H4 (cell line): ENCODE results near the gene ANKZF1. TPM values are rescaled to one million over a fixed set of nuclear protein-coding genes. Genes with fewer than 3 reads are reported as not detected.
A peak's percentile ranks its signal among the peaks of the same experiment; 100 is the strongest.

ENCODE experiments used
- DNase-seq: peaks from one replicate; pipeline ENCODE4 v3.0.0-alpha.2; 2015; ENCODE audit warnings: low spot score
- total RNA-seq: library from RNA; depleted of rRNA; stranded (reverse); fragments of >200 nt; shearing (Covaris generic); gene quantifications from 2 replicates; pipeline ENCODE4 v1.2.3, GENCODE V29; 2014

The ANKZF1 gene
- total RNA-seq, 1 experiment from 2014 or later: 9.2 TPM

DNA sequence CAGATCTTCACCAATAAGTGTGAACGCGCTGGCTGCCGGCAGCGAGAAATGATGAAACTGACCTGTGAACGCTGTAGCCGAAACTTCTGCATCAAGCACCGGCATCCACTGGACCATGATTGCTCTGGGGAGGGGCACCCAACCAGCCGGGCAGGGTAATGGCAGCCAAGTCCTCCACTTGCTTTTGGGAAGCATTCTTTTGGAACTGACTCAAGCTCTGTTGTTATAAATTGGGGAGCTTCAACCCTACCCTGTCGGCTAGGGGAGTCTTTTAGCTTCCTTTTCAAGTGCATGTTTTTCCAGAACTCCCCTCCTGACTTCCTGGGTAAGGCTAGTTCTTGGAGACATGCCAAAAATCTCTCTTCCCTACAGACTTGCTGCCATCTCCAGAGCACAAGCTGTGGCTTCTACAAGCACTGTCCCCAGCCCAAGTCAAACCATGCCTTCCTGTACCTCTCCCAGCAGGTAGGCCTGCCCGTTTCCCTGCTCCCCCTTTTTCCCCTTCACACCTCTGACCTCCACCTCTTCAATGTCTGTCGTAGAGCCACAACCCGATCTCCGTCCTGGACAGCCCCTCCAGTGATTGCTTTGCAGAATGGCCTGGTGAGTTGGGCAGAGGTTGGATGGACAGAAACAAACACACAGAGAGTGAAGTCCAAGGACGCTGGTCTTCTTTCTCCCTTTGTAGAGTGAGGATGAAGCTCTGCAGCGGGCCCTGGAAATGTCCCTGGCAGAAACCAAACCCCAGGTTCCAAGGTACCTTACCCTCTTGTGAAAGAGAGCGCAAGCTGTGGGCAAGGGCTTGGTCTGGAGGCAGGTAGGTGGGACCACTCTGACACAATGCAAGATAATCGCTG lies 21.5 kb upstream of the ANKZF1 start:
- peak; percentile 42 for DNase-seq

GRCh38 chr2:219209236-219210195 lies 20.1 kb upstream of the ANKZF1 start:
- no peak for DNase-seq

DNA sequence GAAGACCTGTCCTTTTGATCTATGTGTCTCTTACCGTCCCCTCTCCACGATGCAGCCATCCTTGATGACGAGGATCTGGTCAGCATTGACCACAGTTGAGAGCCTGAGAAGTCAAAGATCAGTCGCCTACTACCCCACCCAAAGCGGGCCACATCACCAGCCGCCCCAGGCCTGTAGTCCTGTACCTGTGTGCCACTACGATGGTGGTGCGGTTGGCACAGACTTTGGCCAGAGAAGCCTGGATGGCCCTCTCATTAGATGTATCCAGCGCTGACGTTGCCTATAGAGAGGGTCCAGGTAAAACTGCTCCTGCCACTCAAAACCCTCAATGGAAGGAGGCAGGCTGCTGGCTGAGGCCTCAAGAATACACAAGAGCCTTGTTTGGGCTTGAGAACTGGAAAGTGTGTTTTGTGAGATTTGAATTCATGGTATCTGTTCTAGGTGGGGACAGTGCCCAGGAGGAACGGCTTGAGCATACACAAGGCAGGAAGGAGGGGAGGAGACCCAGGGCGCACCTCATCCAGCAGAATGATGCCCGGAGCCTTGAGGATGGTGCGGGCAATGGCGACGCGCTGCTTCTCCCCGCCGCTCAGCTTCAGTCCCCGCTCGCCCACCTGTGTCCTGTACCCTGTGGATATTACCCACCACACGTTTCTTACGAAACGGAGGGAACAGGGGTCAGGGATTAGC lies 19.3 kb upstream of the ANKZF1 start:
- DNase-seq: no peak

DNA sequence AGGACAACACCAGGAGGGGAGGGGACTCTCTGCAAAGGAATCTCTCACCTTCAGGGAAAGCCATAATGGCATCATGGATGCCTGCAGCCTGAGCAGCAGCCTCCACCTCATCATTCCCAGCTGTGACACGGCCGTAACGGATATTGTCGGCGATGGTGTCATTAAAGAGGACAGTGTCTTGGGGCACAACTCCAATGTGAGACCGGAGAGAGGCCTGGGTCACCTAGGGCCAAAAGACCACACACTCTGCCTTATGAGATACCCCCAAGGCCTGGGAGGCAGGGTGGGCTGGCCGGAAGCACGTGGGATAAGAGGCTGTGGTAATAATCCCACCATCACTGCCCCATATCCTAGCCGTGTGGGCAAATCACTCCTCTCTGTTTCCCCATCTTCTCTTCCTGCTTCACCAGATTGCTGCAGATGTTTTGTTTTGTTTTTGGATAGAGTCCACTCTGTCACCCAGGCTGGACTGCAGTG lies 18.7 kb upstream of the ANKZF1 start:
- DNase-seq: no peak

DNA sequence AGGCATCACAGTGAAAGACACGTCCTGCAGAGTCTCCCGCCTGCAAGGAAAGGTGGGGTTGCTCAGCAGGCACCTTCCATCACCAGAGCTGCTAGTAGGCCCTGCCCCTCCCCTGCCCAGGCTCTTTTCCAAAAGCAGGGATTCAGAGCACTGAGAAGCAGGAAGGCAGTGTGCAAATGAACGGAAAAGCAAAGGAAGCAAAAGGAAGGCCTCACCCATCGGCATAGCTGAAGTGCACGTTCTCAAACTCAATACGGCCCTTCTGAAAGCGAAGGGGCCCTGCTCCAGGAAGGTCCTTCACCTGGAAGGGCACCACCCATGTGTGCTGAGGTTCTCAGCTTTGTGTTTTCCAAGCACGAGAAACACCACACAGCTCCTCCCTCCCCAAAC lies 16.6 kb upstream of the ANKZF1 start:
- no peak for DNase-seq

- DNase-seq: no peak
These were observed 16.0 kb upstream of the ANKZF1 start for GRCh38 chr2:219213486-219214071.

GRCh38 chr2:219214141-219214540 lies 15.5 kb upstream of the ANKZF1 start:
- DNase-seq: no peak

GRCh38 chr2:219214786-219215185 lies 14.8 kb upstream of the ANKZF1 start:
- no peak for DNase-seq

GRCh38 chr2:219215871-219216534 lies 13.6 kb upstream of the ANKZF1 start:
- no peak for DNase-seq

DNA sequence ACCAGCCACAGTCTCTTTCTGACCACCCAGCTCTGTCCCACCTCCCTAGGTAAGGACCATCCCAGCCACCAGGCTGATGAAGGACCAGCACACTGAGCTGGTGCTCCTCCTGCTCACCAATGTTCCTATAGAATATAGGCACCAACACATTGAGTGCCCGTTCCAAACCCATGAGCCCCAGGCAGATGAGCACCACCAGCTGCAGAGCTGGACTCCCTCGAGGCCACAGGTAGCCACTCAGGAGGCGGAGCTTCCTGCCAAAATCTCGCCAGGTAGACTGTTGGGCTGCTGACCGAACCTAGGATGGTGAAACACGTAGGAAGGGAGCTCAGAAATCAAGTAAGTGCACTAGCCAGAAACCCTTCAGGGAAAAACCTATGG lies 13.1 kb upstream of the ANKZF1 start:
- no peak for DNase-seq

- peak; percentile 63 for DNase-seq
These were observed 11.3 kb upstream of the ANKZF1 start for GRCh38 chr2:219218217-219218731.

DNA sequence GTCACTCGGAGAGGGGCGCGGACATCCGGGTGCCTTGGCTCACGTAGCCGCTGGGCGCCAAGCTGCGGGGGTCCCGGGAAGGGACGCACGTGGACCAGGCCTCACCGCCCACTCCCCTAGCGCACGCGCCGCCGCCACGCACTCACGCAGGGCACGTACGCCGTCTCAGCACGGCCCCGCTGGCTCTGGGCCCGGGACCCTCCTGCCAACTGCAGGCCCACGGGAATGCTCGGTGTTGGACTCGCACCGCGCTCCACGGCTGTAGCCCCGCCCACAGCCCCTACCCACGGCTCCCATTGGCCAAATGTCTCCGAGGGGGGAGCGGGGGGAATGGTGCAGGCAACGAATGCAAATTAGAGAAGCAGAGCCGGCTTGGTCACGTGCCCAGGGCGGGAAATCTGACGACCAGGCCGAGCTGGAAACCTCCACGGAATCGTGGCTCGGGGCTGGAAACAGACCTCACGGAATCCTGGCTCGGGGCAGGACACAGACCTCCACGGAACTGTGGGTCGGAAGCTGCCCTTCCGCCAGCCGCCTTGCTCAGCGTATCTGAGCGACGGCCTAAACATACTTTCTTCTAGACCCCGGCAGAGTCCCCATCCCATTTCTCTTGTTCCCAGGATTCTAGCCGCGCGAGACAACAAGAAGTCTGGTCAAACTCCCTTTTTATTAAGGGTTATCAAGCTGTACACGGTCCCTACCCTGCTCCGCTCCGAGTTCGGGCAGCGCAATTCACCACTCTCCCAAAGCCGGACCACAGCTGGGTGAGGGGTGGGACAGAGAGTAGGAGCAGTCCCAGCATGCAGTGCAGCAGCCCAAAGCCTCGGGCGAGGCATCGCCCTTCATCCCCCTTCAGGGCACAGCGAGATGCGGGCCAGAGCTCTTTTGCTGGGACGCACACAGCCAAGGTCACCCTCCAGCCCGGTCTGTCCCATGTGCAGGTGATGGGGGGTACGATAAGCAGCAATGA lies 10.6 kb upstream of the ANKZF1 start, which contains the start of gene ABCB6:
ABCB6 (minus strand) TSS at position 227 of the 970 bp plus-strand sequence. CDS start 285 bp downstream, outside the sequence.
- peak; percentile 92 for DNase-seq

GRCh38 chr2:219219784-219220532 lies 9.6 kb upstream of the ANKZF1 start:
- DNase-seq: no peak

GRCh38 chr2:219220652-219221402 lies 8.8 kb upstream of the ANKZF1 start:
- DNase-seq: no peak

GRCh38 chr2:219221957-219222518 lies 7.6 kb upstream of the ANKZF1 start:
- DNase-seq: no peak

DNA sequence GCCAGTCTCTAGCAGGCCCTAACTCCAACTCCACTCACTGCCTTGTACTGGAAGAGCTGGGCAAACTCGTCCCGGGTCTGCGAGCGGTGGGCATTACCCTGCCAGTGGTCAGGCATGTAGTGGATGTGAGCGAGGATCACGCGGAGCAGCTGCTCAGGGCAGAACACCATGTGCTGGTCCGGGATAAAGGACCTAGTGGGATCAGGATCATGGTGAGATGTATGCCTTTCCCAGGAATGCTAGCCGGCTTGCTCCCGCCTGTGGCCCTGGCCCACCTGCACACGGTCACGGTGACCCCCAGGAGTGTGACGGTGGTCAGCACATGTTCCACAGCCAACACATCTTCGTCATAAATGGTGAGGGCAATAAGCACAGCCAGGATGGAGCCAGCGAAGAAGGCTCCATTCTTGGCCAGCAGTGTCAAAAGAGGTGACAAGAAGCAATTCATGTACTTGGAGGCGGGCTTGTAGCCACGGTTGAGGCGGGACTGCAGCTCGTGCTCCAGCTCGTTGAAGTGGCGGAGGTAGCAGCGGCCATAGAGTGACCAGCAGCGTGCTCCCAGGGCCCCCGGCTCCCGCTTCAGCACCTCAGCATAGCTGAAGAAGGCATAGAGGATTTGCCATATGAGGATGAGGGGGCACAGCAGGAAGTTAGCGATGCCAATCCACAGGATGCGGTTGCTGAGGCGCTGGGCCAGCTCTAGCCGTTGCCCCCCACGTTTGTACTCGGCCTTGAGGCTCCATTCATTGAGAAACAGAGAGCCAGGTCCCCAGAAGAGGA lies 5.6 kb upstream of the ANKZF1 start:
- DNase-seq: no peak

DNA sequence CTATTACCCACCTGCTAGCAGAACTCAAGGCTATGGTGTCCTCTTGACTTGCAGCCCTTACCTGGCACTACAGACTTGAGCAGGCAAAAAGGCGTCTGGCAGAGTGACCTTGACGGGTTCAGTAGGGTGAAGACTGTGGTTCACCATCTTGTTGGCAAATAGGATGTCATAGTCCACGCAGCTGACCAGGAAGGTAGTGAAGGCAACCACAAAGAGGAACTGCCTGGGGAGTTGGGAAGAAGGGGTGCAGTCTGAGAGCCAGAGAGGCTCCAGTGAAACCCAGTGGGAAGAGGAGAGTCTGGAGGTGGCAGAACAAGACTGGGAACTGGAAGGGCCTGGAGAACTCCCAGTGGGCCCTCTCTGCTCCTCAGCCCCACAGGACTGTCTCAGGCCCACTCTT lies 4.3 kb upstream of the ANKZF1 start:
- no peak for DNase-seq
